Stimulated activated CD4-positive, alpha-beta T cell treated with anti-CD3 and anti-CD28 coated beads, Interleukin-4, amount 100 ng/mL, for 24 hours (primary cell): ENCODE measurements around the gene COL15A1.

Source experiments
- DNase-seq: peaks from one replicate; pipeline ENCODE4 v3.0.0-alpha.2; 2020

COL15A1 gene

GRCh38 chr9:98917746-98918487 is 25.8 kb upstream of the COL15A1 start:
- DNase-seq: no peak

GRCh38 chr9:98921732-98922131 is 22.0 kb upstream of the COL15A1 start:
- no peak for DNase-seq

DNA sequence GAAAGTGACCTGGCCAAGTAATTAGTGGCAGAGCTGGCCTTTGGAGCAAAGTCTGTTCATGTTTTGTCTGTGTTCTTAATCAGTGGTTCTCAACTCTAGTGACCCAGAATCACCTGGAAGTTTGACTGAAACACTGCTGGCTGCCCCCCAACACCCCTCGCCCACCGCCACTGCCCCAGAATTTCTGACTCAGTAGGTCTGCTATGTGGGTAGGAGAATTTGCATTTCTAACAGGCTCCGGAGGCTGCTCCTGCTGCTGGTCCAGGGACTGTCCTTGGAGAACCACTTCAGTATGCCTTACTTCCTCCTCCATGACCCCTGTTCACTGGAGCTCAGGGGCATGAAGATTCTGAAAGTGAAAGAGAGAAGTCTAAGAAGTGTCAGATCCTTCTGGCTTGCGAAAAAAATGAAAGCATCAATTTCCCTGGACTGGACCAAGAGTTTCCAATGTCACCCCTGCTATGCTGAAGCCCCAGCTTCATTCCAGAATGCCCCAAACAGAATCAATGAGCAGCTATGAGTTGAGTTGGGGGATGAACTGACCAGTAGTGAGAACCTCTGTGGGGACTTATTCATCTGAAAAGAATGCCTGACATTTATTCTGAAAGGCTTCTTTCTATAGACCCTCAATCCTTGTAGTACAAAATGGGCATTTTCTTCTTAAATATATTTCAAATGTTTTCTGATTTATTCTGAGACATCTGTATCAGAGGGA is 20.8 kb upstream of the COL15A1 start:
- no peak for DNase-seq

DNA sequence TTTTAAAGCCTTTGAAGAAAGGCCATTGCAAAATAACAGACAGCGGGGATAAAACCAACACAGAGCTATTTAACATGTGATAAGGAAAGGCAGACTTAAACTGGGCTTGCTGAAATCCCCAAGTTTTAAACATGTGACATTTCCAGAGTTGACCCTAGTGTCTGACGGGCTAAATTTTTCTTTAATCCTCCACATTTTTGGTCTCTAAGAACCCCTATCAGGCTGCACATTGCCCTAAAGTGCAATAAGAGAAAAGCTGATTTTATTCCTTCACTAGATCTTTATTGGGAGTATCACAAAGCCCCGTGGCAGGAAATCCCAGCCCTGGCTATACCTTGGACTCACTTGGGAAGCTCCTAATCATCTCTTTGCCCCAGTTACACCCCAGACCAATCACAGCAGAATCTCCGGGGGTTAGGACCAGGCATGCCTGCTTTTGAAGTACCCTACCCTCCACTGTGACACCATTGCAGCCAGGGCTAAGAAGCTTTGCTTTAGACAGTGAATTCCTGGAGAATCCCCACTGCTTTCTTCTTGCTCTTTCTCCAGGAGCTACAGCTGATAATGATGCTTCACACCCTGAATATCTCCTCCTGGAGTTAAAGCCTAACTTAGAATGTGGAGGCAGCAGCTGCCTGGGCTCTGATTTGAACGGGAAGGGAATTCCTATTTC is 20.1 kb upstream of the COL15A1 start:
- no peak for DNase-seq

GRCh38 chr9:98924946-98925820 is 18.5 kb upstream of the COL15A1 start:
- DNase-seq: no peak

GRCh38 chr9:98925956-98926355 is 17.8 kb upstream of the COL15A1 start:
- DNase-seq: no peak

DNA sequence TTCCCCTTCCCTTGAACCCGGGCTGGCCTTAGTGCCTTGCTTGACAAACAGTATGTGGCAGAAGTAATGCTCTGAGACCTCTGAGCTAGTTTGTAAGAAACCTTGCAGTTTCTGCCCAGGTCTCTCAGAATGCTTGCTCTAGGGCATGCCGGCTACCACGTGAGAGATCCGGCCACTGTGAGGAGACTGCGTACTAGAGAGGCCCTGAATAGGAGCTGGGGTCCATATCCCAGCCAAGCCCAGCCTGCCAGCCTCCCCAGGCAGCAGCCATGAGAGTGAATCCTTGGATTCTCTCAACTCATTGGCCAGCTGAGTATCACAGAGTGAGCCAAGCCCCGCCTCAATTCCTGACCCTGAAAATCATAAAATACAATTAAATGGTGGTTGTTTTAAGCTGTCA is 16.0 kb upstream of the COL15A1 start:
- no peak for DNase-seq

GRCh38 chr9:98929071-98929470 is 14.6 kb upstream of the COL15A1 start:
- no peak for DNase-seq

GRCh38 chr9:98929895-98930341 is 13.8 kb upstream of the COL15A1 start:
- DNase-seq: no peak

DNA sequence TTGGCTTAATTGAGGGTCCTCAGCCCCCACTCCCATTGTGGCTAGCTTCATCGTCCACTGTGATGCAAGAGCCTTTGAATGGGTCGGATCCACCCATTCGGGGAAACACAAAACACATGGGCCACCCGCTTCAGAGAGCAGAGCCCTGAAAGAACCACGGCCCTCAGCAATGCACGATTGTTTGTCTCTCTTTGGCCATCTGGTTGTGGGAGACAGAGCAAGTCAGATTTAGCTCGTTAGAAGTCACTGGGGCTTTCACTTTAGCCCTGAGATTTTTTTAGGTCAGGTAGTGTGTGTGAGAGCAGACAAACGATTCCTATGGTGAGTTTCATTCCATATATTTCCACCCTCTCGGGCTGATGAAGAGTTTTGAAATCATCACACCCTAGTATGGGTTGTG is 12.9 kb upstream of the COL15A1 start:
- DNase-seq: no peak

GRCh38 chr9:98931600-98932389 is 11.9 kb upstream of the COL15A1 start:
- DNase-seq: no peak

GRCh38 chr9:98933185-98933584 is 10.5 kb upstream of the COL15A1 start:
- no peak for DNase-seq

- DNase-seq: no peak
These were observed 9.8 kb upstream of the COL15A1 start for GRCh38 chr9:98933890-98934289.

- DNase-seq: no peak
These were observed 8.6 kb upstream of the COL15A1 start for GRCh38 chr9:98935071-98935505.

GRCh38 chr9:98940276-98940675 is 3.4 kb upstream of the COL15A1 start:
- no peak for DNase-seq

GRCh38 chr9:98941946-98942523 is 1.7 kb upstream of the COL15A1 start:
- no peak for DNase-seq

- DNase-seq: no peak
These were observed 613 bp upstream of the COL15A1 start for GRCh38 chr9:98942906-98943681.

- no peak for DNase-seq
These were observed 488 bp downstream of the COL15A1 start for GRCh38 chr9:98944057-98944733.

- no peak for DNase-seq
These were observed 997 bp downstream of the COL15A1 start for GRCh38 chr9:98944734-98945074.

- DNase-seq: no peak
These were observed 5.9 kb downstream of the COL15A1 start for GRCh38 chr9:98949565-98949964.
